Measurements from ENCODE around the gene GABARAPL2.
A peak's percentile ranks its signal among the peaks of the same experiment; 100 is the strongest.
"Not testable (repeated sequence)": the region's sequence is repeated elsewhere in the genome, so short reads cannot be mapped to it uniquely, and the experiment has no call there.

GABARAPL2 gene

DNA sequence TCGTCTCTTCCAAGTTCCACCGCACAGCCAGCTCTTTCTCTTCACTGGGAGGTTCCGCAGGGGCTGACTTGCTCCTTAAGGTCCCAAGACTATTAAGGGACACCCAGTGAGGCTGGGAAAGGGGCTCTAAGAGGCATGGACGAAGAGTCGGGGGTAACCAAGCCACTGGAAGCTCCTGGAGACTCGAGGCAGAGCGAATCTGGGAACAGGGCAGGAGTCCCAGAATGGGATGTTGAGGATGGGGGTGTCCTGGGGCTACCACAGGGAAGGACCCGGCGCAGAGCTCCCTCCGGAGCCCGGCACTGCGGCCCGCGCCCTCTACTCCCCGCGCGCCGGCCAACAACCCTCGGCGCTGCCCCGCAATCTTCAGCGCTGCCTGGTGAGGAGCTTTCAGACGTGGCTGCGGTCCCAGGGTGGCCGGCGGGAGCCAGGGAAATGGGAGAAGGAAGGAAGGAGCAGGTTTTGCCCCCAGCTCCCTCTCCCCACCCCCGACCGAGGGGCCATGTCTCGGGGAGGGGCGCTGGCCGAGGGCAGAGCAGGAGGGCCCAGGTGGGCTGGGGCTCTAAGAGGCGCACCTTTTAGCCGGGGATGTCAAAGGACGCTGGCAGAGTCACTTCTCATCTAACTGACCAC lies 30.9 kb upstream of the GABARAPL2 start:
- H3K36me3 ChIP-seq (ENCODE audit: control insufficient read depth, insufficient read depth, low read length): no peaks in the 10 kb centered on the region
- no peak overlapping the region for H3K9ac ChIP-seq (ENCODE audit: low read length)
- H3K4me3 ChIP-seq (ENCODE audit: low read depth, low read length): no peak overlapping the region
- H3K27ac ChIP-seq (ENCODE audit: low read depth, low read length): no peak overlapping the region
- peaks cover 12% of the 10 kb centered on the region; the same call in 1 of the 2 replicates for H3K4me1 ChIP-seq (ENCODE audit: control insufficient read depth, insufficient read depth, low read length)
- H3K27me3 ChIP-seq (ENCODE audit: control insufficient read depth, insufficient read depth, low read length): no peaks in the 10 kb centered on the region
- no peaks in the 10 kb centered on the region for H3K9me3 ChIP-seq (ENCODE audit: control insufficient read depth, insufficient read depth, low read depth, low read length)

DNA sequence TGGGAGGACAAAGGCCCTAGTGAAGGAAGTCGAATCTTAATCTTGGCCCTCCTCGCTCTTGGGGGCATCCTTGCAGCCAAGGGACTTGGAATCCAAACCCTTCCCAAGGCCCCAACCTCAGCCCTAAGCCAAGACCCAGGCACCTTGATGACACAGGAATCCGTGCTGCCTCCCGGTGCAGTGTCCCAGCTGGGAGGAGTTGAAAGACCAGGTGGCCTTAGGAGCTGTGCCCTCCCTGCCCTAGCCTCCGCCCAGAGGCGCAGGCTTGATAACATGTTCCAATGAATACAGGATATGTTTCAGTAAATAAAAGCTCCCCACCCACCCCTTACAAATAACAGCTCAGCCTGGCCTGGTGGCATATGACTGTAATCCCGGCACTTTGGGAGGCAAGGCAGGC lies 30.3 kb upstream of the GABARAPL2 start, which contains the start of gene CHST5:
Gene CHST5, minus strand, starts transcription at position 208 of the 400 bp plus-strand sequence. CDS start 5,724 bp downstream, outside the sequence.
- no peaks in the 10 kb centered on the region for H3K27me3 ChIP-seq (ENCODE audit: control insufficient read depth, insufficient read depth, low read length)
- no peak within 1 kb of the TSS for H3K27ac ChIP-seq (ENCODE audit: low read depth, low read length)
- no peaks in the 10 kb centered on the region for H3K9me3 ChIP-seq (ENCODE audit: control insufficient read depth, insufficient read depth, low read depth, low read length)
- peaks cover 12% of the 10 kb centered on the region; the same call in 1 of the 2 replicates for H3K4me1 ChIP-seq (ENCODE audit: control insufficient read depth, insufficient read depth, low read length)
- no peaks in the 10 kb centered on the region for H3K36me3 ChIP-seq (ENCODE audit: control insufficient read depth, insufficient read depth, low read length)
- no peak within 1 kb of the TSS for H3K9ac ChIP-seq (ENCODE audit: low read length)
- no peak within 1 kb of the TSS for H3K4me3 ChIP-seq (ENCODE audit: low read depth, low read length)

DNA sequence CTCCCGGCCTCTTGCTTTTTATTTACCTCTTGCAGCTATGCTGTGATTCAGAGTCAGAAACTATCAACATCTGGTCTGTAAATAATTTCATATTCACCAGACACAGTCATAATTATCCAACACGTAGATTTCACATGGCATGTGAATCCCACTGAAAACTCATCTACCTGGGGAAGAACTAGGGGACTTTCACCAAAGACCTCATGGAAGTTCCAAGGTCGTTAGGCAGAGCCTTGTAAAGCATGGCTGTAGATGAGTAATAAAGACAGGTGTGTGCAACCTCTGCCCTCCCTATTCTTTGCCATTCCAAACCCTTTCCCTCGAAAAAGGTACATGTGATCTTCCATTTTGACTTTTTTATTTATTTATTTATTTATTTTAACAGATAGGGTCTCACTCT lies 28.4 kb upstream of the GABARAPL2 start:
- Histone ChIP-seq H3K27ac (ENCODE audit: low read depth, low read length) (no peak overlapping the region), H3K4me1 (ENCODE audit: control insufficient read depth, insufficient read depth, low read length) (peaks cover 12% of the 10 kb centered on the region; the same call in 1 of the 2 replicates), H3K4me3 (ENCODE audit: low read depth, low read length) (no peak overlapping the region), H3K36me3 (ENCODE audit: control insufficient read depth, insufficient read depth, low read length) (no peaks in the 10 kb centered on the region; the same call in 1 of the 2 replicates), H3K9me3 (ENCODE audit: control insufficient read depth, insufficient read depth, low read depth, low read length) (no peaks in the 10 kb centered on the region), H3K27me3 (ENCODE audit: control insufficient read depth, insufficient read depth, low read length) (no peaks in the 10 kb centered on the region), H3K9ac (ENCODE audit: low read length) (no peak overlapping the region)

DNA sequence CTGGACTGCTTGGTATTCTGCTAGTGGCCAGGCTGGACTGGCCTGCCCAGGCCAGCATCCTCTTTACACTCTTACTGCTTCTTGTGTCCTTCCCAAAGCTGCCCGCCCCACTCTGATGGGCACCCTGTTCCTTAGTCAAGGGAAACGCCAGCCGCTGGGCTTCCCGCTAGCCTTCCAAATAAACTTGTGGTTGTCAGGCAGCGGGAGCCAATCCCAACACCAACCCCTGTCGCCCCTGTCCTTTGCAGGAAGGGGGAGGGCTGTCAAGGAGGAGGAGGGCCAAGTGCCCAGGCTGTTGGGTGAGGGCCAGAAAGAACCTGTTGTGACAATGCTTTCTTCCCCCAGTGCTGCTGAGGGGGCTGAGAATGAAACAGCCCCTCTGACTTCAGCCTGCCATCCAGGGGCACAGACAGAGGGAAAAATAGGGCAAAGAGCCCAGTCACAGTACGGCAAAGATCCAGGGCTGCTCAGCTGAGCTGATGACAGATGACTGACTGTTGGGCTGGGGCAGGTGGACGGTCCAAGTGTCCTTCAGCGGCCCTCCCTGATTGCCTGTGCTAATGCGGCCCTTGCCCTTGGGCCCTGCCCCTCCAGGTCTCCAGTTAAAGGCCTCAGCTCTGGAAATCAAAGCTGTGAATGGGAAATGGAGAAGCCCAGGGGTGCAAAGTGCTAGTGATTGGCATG lies 27.2 kb upstream of the GABARAPL2 start:
- not testable (repeated sequence) for H3K9ac ChIP-seq (ENCODE audit: low read length); H3K9me3 ChIP-seq (ENCODE audit: control insufficient read depth, insufficient read depth, low read depth, low read length); H3K27me3 ChIP-seq (ENCODE audit: control insufficient read depth, insufficient read depth, low read length); H3K27ac ChIP-seq (ENCODE audit: low read depth, low read length); H3K36me3 ChIP-seq (ENCODE audit: control insufficient read depth, insufficient read depth, low read length); H3K4me3 ChIP-seq (ENCODE audit: low read depth, low read length)
- H3K4me1 ChIP-seq (ENCODE audit: control insufficient read depth, insufficient read depth, low read length): peaks cover 12% of the 10 kb centered on the region; the same call in 1 of the 2 replicates

DNA sequence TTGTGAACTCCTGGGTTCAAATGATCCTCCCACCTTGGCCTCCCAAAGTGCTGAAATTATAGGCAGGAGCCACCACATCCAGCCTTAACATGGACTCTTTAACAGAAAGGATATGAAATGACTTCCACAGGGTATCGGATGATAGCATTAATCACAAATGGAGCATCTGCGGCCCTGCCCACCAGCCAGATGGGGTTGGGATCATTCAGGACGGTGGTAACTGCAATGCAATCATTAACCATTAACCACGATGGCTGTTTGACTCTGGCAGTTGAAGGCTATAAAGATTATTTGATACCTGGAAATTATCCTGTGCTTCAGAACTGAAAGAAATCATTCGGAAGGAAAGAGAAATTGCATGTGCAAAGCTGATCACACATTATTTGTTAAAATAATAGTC lies 24.9 kb upstream of the GABARAPL2 start:
- Histone ChIP-seq H3K36me3 (ENCODE audit: control insufficient read depth, insufficient read depth, low read length) (peaks cover 3% of the 10 kb centered on the region), H3K4me3 (ENCODE audit: low read depth, low read length) (no peak overlapping the region), H3K9me3 (ENCODE audit: control insufficient read depth, insufficient read depth, low read depth, low read length) (no peaks in the 10 kb centered on the region), H3K4me1 (ENCODE audit: control insufficient read depth, insufficient read depth, low read length) (no peaks in the 10 kb centered on the region), H3K9ac (ENCODE audit: low read length) (no peak overlapping the region), H3K27ac (ENCODE audit: low read depth, low read length) (no peak overlapping the region), H3K27me3 (ENCODE audit: control insufficient read depth, insufficient read depth, low read length) (no peaks in the 10 kb centered on the region)

DNA sequence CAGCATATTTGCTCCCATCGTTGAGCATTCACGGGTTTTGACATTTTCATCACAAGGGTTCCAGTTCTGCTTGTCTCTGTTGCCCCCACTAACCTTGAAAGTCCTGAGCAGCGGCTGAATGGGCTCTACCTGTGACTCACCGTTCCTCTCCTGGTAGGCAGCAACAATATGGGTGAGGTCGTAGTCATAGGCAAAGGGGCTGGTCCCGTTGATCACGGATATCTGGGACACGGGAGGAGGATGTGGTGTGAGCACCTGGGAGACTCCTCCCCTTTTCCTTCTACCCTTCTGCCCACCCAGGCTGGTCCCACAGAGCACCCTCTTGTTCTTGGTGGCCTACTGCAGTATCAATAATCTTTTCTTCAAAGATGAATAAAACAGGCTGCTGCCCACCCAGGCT lies 23.7 kb upstream of the GABARAPL2 start:
- not testable (repeated sequence) for H3K36me3 ChIP-seq (ENCODE audit: control insufficient read depth, insufficient read depth, low read length); H3K4me1 ChIP-seq (ENCODE audit: control insufficient read depth, insufficient read depth, low read length); H3K4me3 ChIP-seq (ENCODE audit: low read depth, low read length); H3K27ac ChIP-seq (ENCODE audit: low read depth, low read length); H3K9me3 ChIP-seq (ENCODE audit: control insufficient read depth, insufficient read depth, low read depth, low read length); H3K9ac ChIP-seq (ENCODE audit: low read length); H3K27me3 ChIP-seq (ENCODE audit: control insufficient read depth, insufficient read depth, low read length)

DNA sequence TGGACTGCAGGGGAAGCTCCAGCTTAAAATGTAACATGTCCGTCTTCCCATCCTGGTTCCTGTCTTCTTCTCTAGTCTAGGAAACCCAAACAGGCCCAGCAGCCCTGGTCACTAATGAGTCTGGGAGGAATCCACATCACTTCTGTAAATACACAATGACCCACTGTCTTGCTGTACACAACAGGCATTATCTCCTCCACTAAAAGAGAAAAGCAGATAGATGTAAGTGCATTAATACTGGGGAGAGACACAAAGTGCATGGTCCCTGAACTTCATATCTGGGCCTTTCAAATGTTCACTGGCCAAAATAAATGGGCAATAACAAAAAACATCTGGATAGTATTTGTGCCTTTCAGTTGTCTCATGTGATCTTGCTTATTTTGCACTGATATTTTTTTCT lies 20.3 kb upstream of the GABARAPL2 start:
- H3K9ac ChIP-seq (ENCODE audit: low read length); H3K4me1 ChIP-seq (ENCODE audit: control insufficient read depth, insufficient read depth, low read length); H3K9me3 ChIP-seq (ENCODE audit: control insufficient read depth, insufficient read depth, low read depth, low read length); H3K27me3 ChIP-seq (ENCODE audit: control insufficient read depth, insufficient read depth, low read length); H3K36me3 ChIP-seq (ENCODE audit: control insufficient read depth, insufficient read depth, low read length); H3K4me3 ChIP-seq (ENCODE audit: low read depth, low read length); H3K27ac ChIP-seq (ENCODE audit: low read depth, low read length): not testable (repeated sequence)

DNA sequence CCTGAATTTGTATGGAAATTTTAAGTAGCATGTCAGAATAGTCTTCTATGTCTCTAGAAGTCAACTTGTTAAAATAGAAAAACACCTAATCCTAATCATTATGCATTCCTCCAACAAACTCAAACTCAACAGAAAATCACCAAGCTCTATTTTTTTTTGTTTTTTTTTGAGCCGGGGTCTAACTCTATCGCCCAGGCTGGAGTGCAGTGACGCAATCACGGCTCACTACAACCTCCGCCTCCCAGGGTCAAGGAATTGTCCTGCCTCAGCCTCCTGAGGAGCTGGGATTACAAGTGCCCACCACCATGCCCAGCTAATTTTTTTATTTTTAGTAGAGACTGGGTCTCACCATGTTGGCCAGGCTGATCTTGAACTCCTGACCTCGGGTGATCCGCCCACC lies 19.9 kb upstream of the GABARAPL2 start:
- H3K4me3 ChIP-seq (ENCODE audit: low read depth, low read length): no peak overlapping the region
- peaks cover 3% of the 10 kb centered on the region; the same call in 1 of the 2 replicates for H3K4me1 ChIP-seq (ENCODE audit: control insufficient read depth, insufficient read depth, low read length)
- peaks cover 3% of the 10 kb centered on the region for H3K36me3 ChIP-seq (ENCODE audit: control insufficient read depth, insufficient read depth, low read length)

DNA sequence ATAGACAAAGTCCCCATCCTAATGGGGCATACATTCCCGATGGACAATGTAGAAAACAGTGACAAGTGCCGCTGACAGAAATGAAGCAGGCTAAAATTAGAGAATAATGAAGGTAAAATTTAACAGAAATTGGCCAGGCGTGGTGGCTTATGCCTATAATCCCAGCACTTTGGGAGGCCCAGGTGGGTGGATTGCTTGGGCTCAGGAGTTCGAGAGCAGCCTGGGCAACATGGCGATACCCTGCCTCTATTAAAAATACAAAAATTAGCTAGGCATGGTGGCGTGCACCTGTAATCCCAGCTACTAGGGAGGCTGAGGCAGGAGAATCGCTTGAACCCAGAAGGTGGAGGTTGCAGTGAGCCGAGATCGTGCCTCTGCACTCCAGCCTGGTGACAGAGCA lies 17.7 kb upstream of the GABARAPL2 start:
- H3K27ac ChIP-seq (ENCODE audit: low read depth, low read length): not testable (repeated sequence)

More for the DNA sequence above, 19.9 kb upstream of the GABARAPL2 start:
- no peak overlapping the region for H3K9ac ChIP-seq (ENCODE audit: low read length)
- no peaks in the 10 kb centered on the region for H3K27me3 ChIP-seq (ENCODE audit: control insufficient read depth, insufficient read depth, low read length)
- no peak overlapping the region for H3K27ac ChIP-seq (ENCODE audit: low read depth, low read length)
- H3K9me3 ChIP-seq (ENCODE audit: control insufficient read depth, insufficient read depth, low read depth, low read length): no peaks in the 10 kb centered on the region

DNA sequence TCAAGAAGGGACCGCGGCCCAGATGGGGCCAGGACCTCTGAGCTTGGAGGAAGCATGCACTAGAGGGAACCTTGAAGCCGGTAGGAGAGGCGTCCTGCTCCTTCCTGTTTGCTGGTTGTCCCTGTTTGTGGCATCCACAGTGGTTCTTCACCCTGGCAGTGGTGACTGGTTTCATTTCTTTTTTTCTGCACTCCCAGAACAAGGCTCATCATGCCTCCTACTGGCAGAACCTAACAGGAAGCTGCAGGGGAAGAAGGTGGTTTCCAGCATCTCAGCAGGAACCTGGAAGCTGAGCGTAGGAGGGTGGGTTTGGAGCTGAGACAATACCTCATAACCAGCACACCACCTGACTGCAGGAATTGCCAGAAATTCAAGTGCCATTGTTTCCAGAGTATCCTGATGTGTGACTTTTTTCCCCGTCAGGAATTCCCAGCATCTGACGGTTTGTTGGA lies 15.9 kb upstream of the GABARAPL2 start:
- Histone ChIP-seq H3K4me1 (ENCODE audit: control insufficient read depth, insufficient read depth, low read length) (peaks cover 6% of the 10 kb centered on the region; the same call in 1 of the 2 replicates), H3K27me3 (ENCODE audit: control insufficient read depth, insufficient read depth, low read length) (no peaks in the 10 kb centered on the region), H3K9ac (ENCODE audit: low read length) (peak overlapping the region; percentile 23), H3K36me3 (ENCODE audit: control insufficient read depth, insufficient read depth, low read length) (no peaks in the 10 kb centered on the region), H3K4me3 (ENCODE audit: low read depth, low read length) (no peak overlapping the region), H3K9me3 (ENCODE audit: control insufficient read depth, insufficient read depth, low read depth, low read length) (no peaks in the 10 kb centered on the region), H3K27ac (ENCODE audit: low read depth, low read length) (no peak overlapping the region)

More for the DNA sequence above, 17.7 kb upstream of the GABARAPL2 start:
- not testable (repeated sequence) for H3K27me3 ChIP-seq (ENCODE audit: control insufficient read depth, insufficient read depth, low read length); H3K9ac ChIP-seq (ENCODE audit: low read length); H3K4me3 ChIP-seq (ENCODE audit: low read depth, low read length); H3K36me3 ChIP-seq (ENCODE audit: control insufficient read depth, insufficient read depth, low read length); H3K4me1 ChIP-seq (ENCODE audit: control insufficient read depth, insufficient read depth, low read length); H3K9me3 ChIP-seq (ENCODE audit: control insufficient read depth, insufficient read depth, low read depth, low read length)

DNA sequence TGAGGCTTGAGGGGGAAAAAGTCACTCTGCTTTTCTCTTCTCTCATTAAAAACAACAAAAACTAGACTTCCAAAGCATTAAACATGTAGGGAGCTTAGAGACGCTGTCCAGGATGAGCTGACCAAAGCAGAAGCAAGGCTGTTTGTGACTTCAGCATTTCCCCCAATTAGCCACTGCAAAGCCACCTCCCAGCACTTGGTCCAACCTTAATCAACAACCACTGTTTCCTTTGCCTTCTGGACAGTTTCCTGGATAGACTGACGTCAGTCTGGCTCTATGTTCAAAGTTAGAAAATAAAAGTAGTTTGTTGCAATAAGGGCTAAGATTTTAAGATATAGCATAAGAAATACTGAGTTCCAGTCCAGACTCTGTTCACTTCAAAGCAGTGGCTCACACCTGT lies 13.2 kb upstream of the GABARAPL2 start:
- Histone ChIP-seq H3K27me3 (ENCODE audit: control insufficient read depth, insufficient read depth, low read length) (no peaks in the 10 kb centered on the region), H3K9me3 (ENCODE audit: control insufficient read depth, insufficient read depth, low read depth, low read length) (no peaks in the 10 kb centered on the region), H3K4me3 (ENCODE audit: low read depth, low read length) (no peak overlapping the region), H3K36me3 (ENCODE audit: control insufficient read depth, insufficient read depth, low read length) (no peaks in the 10 kb centered on the region), H3K4me1 (ENCODE audit: control insufficient read depth, insufficient read depth, low read length) (peaks cover 6% of the 10 kb centered on the region; the same call in 1 of the 2 replicates), H3K27ac (ENCODE audit: low read depth, low read length) (no peak overlapping the region), H3K9ac (ENCODE audit: low read length) (no peak overlapping the region)
